HUES48 (cell line): ENCODE measurements around the gene FRMD4A.

Source experiments
- H3K27ac ChIP-seq: one replicate; pipeline ENCODE4 v1.7.0; 2013; ENCODE audit warnings: low read depth, low read length, inconsistent platforms
- H3K27me3 ChIP-seq: 2 replicates; pipeline ENCODE4 v1.6.1; 2013; ENCODE audit warnings: mild to moderate bottlenecking, low read length; ENCODE audit not compliant: control insufficient read depth, insufficient read depth
- H3K36me3 ChIP-seq: 2 replicates; pipeline ENCODE4 v1.6.1; 2013; ENCODE audit warnings: low read length; ENCODE audit not compliant: control insufficient read depth, insufficient read depth
- H3K4me1 ChIP-seq: 2 replicates; pipeline ENCODE4 v1.6.1; 2013; ENCODE audit warnings: mild to moderate bottlenecking, low read length; ENCODE audit not compliant: control insufficient read depth, insufficient read depth
- H3K4me3 ChIP-seq: 2 replicates; pipeline ENCODE4 v1.5.1; 2013; ENCODE audit warnings: mild to moderate bottlenecking, low read depth, low read length
- H3K9ac ChIP-seq: 2 replicates; pipeline ENCODE4 v1.6.1; 2013; ENCODE audit warnings: mild to moderate bottlenecking, low read depth, low read length, moderate library complexity
- H3K9me3 ChIP-seq: 2 replicates; pipeline ENCODE4 v1.6.1; 2013; ENCODE audit warnings: low read length; ENCODE audit not compliant: control insufficient read depth, insufficient read depth

FRMD4A gene

DNA sequence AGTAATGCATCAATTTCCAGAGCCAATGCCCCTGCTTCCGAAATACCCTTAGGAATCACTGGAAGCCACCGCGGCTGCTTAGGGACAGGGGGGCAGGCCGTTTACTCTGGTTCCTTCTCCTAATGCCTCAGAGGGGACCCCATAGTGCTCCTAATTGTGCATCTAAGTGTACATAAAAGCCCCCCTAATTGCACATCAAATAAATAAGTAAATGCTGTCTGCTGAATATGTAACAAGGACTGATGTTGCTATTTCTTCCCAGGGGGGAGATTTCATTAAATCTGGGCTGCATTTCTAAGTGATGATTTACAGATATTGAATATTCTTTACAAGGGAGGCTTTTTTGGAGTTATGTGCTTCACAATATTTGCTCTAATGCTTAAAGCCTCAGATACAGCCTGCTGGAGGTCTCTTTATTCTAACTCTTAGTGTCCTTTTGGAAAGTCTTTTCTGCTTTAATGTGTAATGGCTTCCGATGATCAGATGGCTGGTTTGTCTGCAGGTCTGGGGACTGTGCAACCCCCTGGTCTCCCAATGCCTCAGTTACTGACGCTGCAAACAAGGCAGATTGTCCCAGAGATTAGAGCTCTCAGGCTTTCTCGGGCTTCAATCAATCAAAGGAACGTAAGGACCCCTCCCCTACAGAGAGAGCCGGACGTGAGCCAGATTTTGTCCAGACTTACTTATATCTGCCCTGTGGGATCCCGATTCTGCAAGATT lies 601.0 kb downstream of the FRMD4A start:
- 0 out of 2 replicates have a peak, but pooled peaks cover 7% of the 10 kb centered on the region for H3K4me1 ChIP-seq
- H3K9me3 ChIP-seq: no peaks in the 10 kb centered on the region
- H3K27me3 ChIP-seq: no peaks in the 10 kb centered on the region
- no peak overlapping the region for H3K27ac ChIP-seq
- H3K36me3 ChIP-seq: no peaks in the 10 kb centered on the region; the same call in 1 of the 2 replicates
- H3K9ac ChIP-seq: no peak overlapping the region
- H3K4me3 ChIP-seq: no peak overlapping the region

DNA sequence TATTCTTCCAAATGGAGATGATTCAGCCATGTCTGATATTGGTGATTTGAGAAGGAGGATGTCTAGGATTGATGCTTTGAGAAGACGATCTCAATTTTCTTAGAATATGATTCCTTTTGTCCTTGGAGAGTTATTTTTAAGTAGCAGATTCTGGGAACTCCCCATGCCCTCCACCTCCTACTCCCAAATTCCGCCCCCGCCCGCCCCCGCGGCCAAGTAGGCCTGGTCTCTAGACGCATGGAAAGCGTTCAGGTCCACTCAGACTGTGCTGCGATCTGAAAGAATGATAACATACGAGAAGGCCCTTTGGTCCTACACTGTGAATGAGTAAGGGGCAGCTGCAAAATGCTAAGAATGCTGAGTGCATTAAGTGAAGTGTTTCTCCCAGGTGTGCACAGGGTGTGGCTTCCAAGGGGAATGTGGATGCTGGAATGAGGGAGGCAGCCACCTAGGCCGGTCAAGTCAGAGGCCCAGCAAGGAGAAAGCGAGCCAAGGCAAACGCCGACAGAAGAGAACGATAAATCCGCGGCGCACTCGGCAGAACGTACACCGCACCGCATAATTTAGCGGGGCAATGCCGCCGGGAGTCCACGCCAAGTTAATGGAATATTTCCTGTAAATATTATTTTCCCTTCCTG lies 601.7 kb downstream of the FRMD4A start:
- H3K36me3 ChIP-seq: no peaks in the 10 kb centered on the region; the same call in 1 of the 2 replicates
- H3K4me3 ChIP-seq: no peak overlapping the region
- H3K27ac ChIP-seq: no peak overlapping the region
- no peak overlapping the region for H3K9ac ChIP-seq
- 0 out of 2 replicates have a peak, but pooled peaks cover 7% of the 10 kb centered on the region for H3K4me1 ChIP-seq
- no peaks in the 10 kb centered on the region for H3K27me3 ChIP-seq
- H3K9me3 ChIP-seq: no peaks in the 10 kb centered on the region

DNA sequence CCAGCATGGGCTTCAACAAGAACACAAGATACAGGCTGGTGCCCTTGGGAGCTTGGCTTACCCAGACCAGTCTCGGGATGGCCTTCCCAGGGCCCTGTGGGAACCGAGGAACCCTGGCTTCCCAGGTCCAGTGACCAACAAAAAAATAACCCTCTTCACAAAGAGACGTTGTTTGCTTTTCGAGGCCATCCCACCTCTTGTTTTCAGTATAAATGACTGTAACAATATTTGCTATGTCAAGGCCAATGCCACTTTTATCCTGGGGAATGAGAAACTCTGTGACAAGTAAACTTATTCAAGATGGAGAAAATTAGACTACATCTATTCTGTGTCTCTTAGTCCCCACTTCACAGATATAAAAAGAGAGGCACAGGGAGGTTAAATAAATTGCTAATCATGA lies 605.1 kb downstream of the FRMD4A start:
- H3K9me3 ChIP-seq: no peaks in the 10 kb centered on the region
- no peaks in the 10 kb centered on the region; the same call in 1 of the 2 replicates for H3K36me3 ChIP-seq
- H3K4me1 ChIP-seq: 0 out of 2 replicates have a peak, but pooled peaks cover 4% of the 10 kb centered on the region
- H3K4me3 ChIP-seq: no peak overlapping the region
- no peaks in the 10 kb centered on the region for H3K27me3 ChIP-seq
- H3K27ac ChIP-seq: no peak overlapping the region
- no peak overlapping the region for H3K9ac ChIP-seq

DNA sequence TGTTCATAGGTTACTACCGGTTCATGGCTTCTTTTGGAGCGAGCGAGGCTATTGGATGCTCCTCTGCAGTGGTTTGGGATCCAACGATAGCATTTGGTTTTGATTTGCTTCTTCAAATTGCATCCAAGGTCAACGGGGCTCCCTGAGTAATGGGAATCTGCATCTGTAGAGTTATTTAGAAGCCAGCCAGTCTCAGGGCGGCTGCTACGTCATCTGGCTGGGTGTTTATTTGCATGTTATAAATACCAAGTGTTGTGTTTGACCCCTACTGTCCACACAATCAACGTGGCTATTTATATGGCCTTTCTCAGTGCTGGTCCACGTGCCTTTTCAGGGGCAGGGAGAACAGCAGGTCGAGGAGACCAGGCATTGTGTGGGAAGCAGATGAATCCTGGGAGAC lies 606.2 kb downstream of the FRMD4A start:
- no peaks in the 10 kb centered on the region; the same call in 1 of the 2 replicates for H3K36me3 ChIP-seq
- H3K4me3 ChIP-seq: no peak overlapping the region
- H3K27ac ChIP-seq: no peak overlapping the region
- no peaks in the 10 kb centered on the region for H3K27me3 ChIP-seq
- no peak overlapping the region for H3K9ac ChIP-seq
- no peaks in the 10 kb centered on the region for H3K4me1 ChIP-seq
- H3K9me3 ChIP-seq: no peaks in the 10 kb centered on the region

DNA sequence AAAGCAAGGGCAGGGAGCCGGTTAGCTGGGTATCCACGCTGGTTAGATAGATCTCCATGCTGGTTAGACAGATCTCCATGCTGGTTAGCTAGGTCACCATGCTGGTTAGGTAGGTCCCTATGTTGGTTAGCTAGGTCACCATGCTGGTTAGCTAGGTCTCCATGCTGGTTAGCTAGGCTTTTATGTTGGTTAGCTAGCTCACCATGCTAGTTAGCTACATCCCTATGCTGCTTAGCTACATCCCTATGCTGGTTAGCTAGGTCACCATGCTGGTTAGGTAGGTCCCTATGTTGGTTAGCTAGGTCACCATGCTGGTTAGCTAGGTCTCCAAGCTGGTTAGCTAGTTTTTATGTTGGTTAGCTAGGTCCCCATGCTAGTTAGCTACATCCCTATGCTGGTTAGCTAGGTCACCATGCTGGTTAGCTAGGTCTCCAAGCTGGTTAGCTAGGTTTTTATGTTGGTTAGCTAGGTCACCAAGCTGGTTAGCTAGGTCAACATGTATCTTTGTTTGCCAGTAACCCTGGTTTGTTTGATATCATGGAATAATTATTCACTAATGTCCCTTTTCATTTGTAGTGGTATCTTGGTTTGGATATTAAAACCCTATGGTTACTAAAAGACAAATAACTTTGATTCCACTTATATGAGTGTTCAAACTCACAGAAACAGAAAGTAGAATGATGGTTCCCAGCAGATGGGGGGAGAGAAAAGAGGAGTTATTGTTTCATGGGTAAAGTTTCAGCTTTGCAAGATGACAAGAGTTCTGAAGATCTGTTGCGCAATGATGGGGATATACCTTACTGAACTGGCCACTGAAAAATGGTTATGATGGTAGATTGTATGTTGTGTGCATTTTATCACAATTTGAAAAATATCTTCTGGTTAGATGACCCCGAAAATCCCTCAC lies 607.7 kb downstream of the FRMD4A start:
- H3K4me3 ChIP-seq: no peak overlapping the region
- H3K9me3 ChIP-seq: no peaks in the 10 kb centered on the region
- H3K9ac ChIP-seq: no peak overlapping the region
- H3K36me3 ChIP-seq: no peaks in the 10 kb centered on the region; the same call in 1 of the 2 replicates
- no peaks in the 10 kb centered on the region for H3K27me3 ChIP-seq
- H3K27ac ChIP-seq: no peak overlapping the region
- H3K4me1 ChIP-seq: no peaks in the 10 kb centered on the region; the same call in 1 of the 2 replicates

DNA sequence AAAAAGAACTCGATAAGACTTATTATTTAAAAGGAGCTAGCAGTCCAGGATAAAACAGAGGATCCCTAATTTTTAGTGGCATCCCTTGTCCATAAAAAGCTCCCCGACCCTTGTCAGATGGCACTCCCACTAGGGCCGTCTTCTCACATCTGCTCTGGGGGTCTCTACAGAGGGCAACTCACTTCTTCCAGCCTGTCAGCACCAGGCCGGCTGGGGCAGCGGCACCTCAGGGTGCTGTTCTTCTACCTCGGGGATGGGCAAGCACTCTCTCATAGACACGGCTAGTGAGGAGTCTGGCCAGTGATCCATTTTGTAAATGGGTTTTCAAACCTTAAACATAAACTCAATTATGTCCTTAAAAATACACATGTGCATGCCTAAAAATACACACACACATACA lies 609.2 kb downstream of the FRMD4A start:
- Histone ChIP-seq H3K4me3 (no peak overlapping the region), H3K9me3 (no peaks in the 10 kb centered on the region), H3K27ac (no peak overlapping the region), H3K36me3 (no peaks in the 10 kb centered on the region), H3K9ac (no peak overlapping the region), H3K4me1 (no peaks in the 10 kb centered on the region; the same call in 1 of the 2 replicates), H3K27me3 (no peaks in the 10 kb centered on the region)

DNA sequence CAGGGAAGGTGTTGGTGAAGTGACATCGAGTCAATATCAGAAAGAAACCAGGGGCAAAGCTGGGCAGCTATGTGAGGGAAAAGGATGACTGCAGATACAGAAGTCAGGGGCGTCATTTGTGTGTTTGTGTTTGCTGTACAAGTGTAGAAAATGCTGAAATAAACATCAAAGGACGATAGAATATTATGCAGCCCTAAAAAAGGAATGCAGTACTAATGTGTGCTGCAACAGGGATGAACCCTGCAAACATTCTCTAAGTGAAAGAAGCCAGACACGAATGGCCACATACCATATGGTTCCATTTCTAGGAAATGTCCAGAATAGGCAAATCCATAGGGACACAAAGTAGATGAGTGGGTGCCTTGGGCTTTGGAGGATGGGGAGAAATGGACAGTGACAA lies 610.0 kb downstream of the FRMD4A start:
- H3K36me3 ChIP-seq: no peaks in the 10 kb centered on the region
- H3K9me3 ChIP-seq: no peaks in the 10 kb centered on the region
- H3K4me1 ChIP-seq: no peaks in the 10 kb centered on the region; the same call in 1 of the 2 replicates
- H3K27me3 ChIP-seq: no peaks in the 10 kb centered on the region
- H3K4me3 ChIP-seq: no peak overlapping the region
- no peak overlapping the region for H3K27ac ChIP-seq
- no peak overlapping the region for H3K9ac ChIP-seq

DNA sequence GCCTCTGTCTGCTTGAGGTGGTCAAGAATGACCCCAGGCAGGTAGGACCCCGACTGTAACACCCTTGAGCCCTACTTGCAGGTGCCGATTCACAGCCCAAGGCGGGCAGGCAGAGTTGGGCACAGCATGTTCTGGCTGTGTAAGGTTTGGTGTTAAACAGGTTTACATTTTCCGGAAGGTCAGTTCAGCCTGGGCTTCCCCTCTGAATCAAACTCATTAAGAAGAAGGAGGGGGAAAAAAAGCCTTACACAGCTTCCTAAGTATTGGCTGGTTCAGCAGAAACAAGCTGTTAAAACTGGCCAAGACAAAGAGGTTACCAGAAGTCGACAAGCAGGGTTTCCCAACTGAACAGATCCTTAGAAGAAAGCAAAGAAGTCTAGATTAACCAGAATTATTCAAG lies 611.3 kb downstream of the FRMD4A start:
- Histone ChIP-seq H3K9me3 (no peaks in the 10 kb centered on the region), H3K4me1 (no peaks in the 10 kb centered on the region; the same call in 1 of the 2 replicates), H3K27me3 (no peaks in the 10 kb centered on the region), H3K9ac (no peak overlapping the region), H3K4me3 (no peak overlapping the region), H3K27ac (no peak overlapping the region), H3K36me3 (no peaks in the 10 kb centered on the region)

DNA sequence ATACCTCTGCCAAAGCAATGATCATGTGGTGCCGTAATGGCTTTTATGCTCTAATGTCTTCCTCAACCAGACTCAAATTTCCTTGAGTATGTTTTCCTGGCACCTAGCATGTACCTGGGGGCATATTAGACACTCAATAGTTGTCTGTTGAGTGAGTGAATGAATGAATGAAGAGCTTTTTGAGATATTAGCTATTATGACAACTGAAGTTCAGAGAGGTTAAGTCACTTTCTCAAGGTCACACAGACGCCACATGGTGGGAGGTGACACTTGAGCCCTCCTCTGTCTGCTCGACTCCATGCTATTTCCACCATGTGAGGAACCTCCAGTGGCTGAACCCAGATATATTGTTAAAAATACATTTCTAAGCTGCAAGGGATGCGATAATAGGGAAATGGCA lies 611.9 kb downstream of the FRMD4A start:
- H3K9ac ChIP-seq: no peak overlapping the region

DNA sequence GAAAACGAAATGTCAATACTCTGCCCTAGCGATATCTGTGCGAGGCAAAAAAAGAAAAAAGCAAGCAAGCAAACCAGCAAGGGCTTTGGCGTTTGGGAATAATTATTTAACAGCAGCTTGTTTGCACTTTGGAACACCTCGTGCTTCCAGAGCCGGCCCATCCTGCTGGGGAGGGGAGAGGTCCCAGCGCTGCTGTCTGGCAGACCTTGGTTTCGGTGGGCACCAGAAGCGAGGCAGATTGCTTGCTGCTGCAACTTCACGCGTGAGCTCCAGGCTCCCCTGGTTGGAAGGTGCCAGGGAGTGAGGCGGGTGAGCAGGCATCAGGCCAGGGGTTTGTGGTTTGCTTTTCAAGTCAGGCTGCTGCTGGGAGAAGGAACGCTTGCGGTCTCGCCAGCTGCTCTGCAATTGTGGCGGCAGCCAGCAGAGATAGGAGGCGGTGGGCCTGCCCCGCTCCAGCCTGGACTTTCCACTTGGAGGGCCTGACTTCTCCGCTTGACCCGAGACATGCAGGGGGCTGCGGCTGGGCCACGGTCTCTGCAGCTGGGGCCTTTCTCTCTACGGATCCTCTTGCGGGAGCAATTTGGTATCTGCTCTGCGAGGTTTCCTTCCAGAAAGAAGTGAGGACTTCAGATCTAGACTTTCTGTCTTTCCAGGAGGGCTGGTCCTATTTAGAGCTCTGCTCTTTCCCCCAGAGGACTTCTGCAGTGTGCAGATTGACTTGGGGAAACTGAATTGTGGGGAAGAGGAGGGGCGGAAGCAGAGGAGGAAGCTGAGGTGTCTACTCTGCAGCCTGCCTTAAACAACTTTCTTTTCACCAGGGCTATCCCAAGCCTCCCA lies 612.6 kb downstream of the FRMD4A start:
- Histone ChIP-seq H3K36me3 (no peaks in the 10 kb centered on the region), H3K9ac (no peak overlapping the region), H3K27ac (no peak overlapping the region), H3K9me3 (no peaks in the 10 kb centered on the region), H3K4me1 (peaks cover 3% of the 10 kb centered on the region), H3K4me3 (no peak overlapping the region), H3K27me3 (no peaks in the 10 kb centered on the region)

More for the DNA sequence above, 611.9 kb downstream of the FRMD4A start:
- Histone ChIP-seq H3K4me1 (no peaks in the 10 kb centered on the region; the same call in 1 of the 2 replicates), H3K36me3 (no peaks in the 10 kb centered on the region), H3K27me3 (no peaks in the 10 kb centered on the region), H3K4me3 (no peak overlapping the region), H3K27ac (no peak overlapping the region), H3K9me3 (no peaks in the 10 kb centered on the region)
